Measurements from ENCODE around the gene PRR15L. TPM values are rescaled to one million over a fixed set of nuclear protein-coding genes. Genes with fewer than 3 reads are reported as not detected.
"Not testable (repeated sequence)": the region's sequence is repeated elsewhere in the genome, so short reads cannot be mapped to it uniquely, and the experiment has no call there.

PRR15L gene
- total RNA-seq, 1 donor from 2014 or later = not detected

DNA sequence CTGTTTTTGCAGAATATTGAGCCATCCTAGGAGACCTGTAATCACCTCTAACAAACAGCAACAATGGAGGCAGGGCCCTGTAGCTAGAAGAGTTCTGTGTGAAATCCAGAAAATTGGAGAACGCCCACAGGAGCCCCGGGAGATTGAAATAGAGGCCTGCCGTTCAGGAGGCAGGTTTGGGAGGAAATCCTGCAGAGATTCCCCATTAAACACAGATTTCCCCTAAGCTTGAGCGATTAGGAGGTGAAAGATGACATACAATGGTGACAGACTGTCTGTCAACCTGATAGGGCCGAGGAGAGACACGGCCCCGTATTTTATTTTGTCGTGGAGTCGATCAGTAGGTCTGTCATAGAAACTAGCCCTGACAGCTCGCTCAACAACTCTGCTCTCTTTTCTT is 31.5 kb upstream of the PRR15L start:
- intact Hi-C loops (cut with micrococcal nuclease) = no loop called here

- intact Hi-C loops (cut with micrococcal nuclease) = not testable (repeated sequence)
Observed at GRCh38 chr17:47988445-47988844, 30.8 kb upstream of the PRR15L start.

DNA sequence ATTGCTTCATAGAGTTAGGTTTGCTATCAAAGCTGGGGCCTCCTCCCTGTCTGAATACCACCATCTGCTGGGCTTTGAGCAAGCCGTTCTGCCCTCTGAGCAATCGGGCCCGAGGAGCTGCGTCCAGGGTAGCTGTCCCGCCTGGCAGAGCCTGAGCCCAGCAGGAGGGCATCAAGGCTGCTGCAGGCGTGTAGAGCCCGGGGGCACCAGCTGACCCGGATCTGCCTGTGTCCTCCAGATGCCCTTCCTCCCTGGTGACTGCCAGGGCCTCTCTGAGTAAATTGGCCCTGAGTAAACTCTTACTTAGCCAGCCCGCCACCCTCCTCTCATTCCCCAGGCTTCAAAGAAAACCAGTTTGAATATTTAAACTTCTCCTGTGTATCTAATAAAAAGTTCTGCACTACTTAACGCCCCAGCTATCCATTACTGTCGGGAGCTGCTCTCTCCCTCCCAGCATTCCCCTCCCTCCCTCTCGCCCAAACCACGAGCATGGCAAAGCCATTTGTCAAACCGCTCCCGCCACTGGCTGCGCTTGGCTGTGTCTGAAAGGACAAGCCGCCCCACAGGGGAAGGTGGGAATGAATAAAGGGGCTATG is 29.7 kb upstream of the PRR15L start:
- intact Hi-C loops (cut with micrococcal nuclease) = no loop called here

- intact Hi-C loops (cut with micrococcal nuclease) = no loop called here
Observed at GRCh38 chr17:47986520-47986919, 28.8 kb upstream of the PRR15L start.

DNA sequence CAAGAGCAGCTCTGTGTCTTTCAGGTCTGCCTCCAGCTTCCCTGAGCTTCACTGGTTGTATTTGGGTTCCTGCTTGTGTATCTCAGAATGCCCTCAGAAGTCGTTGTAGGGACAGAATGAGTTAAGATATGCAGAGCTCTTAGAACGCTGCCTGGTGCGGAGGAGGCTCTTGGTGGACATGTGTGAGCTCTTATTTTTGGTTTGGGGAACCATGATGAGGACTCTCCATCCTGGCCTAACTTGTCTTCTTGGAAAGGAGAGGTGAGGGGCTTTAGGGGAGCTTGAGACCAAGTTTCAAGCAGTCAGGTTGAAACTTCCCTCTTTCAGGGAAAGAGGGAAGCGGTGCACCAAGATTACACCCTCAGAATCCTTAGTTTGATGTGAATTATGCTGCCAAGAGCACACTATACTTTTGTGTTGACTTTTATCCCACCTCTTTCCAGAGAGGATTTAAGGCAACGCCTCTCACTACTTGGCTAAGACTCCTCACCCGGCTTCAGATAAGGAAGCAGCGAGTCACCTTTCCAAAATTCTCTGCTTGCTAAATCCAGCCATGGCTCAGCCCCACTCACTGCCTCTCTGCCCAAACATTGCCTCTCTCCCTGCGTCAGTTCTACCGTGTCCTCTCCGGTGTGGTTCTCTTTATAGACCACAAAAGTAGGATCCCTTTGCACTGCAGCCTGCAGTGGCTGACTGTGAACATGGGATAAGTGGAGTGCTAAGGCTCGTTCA is 26.0 kb upstream of the PRR15L start:
- intact Hi-C loops (cut with micrococcal nuclease) = no loop called here

GRCh38 chr17:47982645-47983390 is 25.1 kb upstream of the PRR15L start:
- intact Hi-C loops (cut with micrococcal nuclease) = no loop called here

GRCh38 chr17:47982091-47982617 is 24.5 kb upstream of the PRR15L start:
- intact Hi-C loops (cut with micrococcal nuclease) = no loop called here

DNA sequence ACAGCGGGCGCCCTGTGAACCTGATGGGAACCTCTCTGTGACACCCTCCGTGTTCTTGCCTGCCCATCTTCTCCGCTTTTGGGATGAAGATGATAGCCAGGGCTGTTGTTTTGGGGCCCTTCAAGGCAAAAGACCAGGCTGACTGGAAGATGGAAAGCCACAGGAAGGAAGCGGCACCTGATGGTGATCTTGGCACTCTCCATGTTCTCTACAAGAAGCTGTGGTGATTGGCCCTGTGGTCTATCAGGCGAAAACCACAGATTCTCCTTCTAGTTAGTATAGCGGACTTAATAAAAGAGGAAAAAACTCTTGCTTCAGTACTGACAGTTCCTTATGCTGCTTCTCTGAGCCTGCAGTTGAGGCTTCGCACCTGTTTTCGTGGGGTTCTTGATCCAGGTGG is 23.8 kb upstream of the PRR15L start:
- intact Hi-C loops (cut with micrococcal nuclease) = no loop called here

- intact Hi-C loops (cut with micrococcal nuclease) = no loop called here
Observed at GRCh38 chr17:47980541-47980940, 22.9 kb upstream of the PRR15L start.

GRCh38 chr17:47978324-47978723 is 20.6 kb upstream of the PRR15L start:
- intact Hi-C loops (cut with micrococcal nuclease) = loop anchor here (1.0 kb wide), 3 partner anchors 34 to 96 kb away; no protein-coding TSS in a partner anchor

GRCh38 chr17:47975823-47976205 is 18.1 kb upstream of the PRR15L start:
- intact Hi-C loops (cut with micrococcal nuclease) = no loop called here

GRCh38 chr17:47975189-47975822 is 17.6 kb upstream of the PRR15L start:
- intact Hi-C loops (cut with micrococcal nuclease) = no loop called here

- intact Hi-C loops (cut with micrococcal nuclease) = no loop called here
Observed at GRCh38 chr17:47973541-47973940, 15.9 kb upstream of the PRR15L start.

DNA sequence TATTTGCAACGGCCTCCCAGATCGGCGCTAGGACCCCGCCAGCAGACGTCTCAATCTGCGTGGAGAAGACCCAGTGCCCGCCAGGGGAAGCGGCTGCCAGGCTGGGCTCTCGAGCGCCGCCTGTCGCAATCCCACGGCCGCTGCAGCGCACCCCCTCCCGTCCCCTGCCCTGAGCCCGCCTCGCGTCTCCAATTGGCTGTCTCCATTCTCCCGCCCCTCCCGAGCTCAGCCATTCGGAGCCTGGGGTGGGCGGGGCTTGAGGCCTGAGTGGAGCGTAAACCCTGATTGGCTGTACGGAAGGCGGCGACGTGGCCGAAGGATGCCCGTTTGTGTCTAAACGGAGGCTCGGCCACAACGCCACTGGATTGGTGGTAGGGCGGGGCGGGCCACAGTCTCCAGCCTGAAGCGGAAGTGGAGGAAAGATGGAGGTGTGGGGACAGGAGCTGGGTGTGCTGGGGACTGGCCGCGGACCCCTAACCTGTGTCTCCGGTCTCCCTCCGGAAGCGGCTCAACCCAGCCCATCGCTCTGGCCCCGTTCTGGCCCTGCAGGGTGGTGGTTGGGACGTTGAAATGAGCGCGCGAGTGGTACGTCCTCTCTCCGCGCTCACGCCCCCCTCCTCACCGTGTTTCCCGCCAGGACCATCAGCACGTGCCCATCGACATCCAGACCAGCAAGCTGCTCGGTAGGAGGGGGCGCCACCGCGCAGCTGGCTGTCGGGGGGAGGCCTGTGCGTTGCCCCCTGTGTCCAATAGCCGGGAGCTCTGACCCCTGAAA is 13.2 kb upstream of the PRR15L start, which contains the start of gene CDK5RAP3:
CDK5RAP3 (plus strand) TSS at position 389 of the 775 bp plus-strand sequence; CDS start at position 423, 34 bp downstream.
- intact Hi-C loops (cut with micrococcal nuclease) = loop anchor here (1.0 to 2.0 kb wide), 10 partner anchors 22 to 921 kb away; partner anchors contain the start of genes ATP5MC1, CBX1, LRRC46 and MRPL10

GRCh38 chr17:47969930-47970724 is 12.4 kb upstream of the PRR15L start:
- intact Hi-C loops (cut with micrococcal nuclease) = loop anchor here (1.0 to 2.0 kb wide), 8 partner anchors 21 to 139 kb away; partner anchors contain the start of genes CBX1, LRRC46, MRPL10 and NFE2L1

GRCh38 chr17:47968836-47969235 is 11.2 kb upstream of the PRR15L start:
- intact Hi-C loops (cut with micrococcal nuclease) = no loop called here

DNA sequence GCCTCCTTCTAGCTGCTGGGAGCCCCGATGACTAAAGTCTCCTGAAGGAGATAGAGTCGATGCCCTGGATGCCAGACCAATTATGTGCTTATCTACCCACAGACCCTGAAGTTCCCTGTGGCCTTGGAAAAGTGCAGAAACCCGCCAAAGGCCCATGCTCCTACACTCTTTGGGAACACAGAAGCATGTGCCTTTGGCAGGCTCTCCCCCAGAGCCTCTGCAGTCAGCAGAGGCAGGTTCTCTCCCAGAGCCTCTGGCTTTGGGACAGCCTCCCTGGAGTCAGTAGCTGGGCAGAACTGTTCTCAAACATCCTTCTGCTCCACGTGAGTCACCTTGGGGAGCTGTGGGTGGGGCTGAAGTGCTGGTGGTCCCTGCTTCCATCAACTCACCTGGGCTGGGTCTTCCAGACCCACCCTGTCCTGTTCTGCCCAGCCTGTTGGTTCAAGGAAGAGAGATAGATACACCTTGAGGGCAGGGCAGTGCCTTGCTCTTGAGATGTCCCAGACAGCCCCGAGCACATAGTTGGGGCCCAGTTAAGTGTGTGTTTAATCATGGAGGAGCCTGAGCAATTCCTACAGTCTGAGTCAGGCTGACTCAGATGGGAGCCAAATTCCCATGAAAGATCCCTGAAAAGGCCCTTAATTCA is 10.0 kb upstream of the PRR15L start:
- intact Hi-C loops (cut with micrococcal nuclease) = no loop called here

DNA sequence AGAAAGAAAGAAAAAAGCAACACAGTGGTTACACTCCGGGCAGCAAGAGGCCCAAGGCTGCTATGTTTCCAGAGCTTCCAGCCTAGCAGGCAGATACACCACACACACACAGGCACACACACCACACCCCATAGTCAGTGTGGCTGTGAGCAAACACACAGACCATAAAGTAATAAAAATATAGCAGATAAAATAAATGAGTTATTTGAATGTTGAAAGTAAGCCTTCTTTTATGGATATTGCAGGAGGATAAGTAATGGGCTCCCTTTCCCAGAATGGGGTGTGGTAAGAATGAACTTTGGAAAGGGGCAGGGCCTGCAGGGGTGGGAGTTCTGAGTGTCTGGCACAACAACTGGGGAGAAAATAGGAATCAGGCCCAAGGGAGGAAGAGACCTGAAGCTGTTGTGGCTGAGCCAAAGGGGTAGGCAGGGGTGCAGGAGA is 8.4 kb upstream of the PRR15L start:
- intact Hi-C loops (cut with micrococcal nuclease) = no loop called here

DNA sequence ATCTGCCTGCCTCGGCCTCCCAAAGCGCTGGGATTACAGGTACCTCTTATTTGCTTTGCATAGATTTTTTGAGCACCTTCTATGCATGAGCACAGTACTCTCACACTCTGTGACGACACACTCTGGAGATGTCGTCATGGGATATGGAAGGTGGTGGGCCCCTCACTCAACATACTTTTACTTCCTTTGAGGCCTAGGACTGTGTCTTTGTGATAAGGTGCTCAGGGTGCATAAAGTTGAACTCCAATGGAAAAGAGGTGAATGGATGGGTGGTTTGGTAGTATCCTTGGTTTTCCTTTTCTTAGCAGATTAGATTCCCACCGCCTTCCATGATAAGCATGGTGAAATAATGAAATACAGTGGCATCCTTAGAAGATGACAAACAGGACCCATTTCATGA is 7.2 kb upstream of the PRR15L start:
- intact Hi-C loops (cut with micrococcal nuclease) = no loop called here
